GM21825 (cell line): ENCODE data around the gene CCDC172.

Experiments
- ATAC-seq: cut with Tn5 transposase; IDR thresholded peaks from one replicate; pipeline ENCODE4 v1.9.1; 2021; ENCODE audit warnings: mild to moderate bottlenecking, moderate library complexity; ENCODE audit not compliant: unreplicated experiment

Gene CCDC172

DNA sequence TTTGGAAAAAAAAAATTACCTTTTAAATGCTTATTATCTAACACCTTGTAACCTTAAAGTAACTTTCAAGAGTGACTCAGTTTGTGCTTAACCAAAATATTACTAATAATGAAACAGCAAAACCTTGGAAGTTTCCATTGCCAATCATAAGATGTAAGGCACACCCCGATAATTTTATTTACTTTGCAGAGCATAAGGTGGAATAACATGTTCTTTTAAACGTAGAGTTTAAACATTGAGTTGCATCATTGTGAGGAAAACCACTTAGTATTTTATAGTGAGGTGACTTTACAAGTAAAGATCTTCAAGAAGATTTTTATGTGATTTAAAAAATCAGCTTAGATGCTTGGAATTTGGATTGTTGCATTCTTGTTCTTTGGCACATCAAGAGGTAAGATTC lies 103.4 kb downstream of the CCDC172 start, which contains the start of gene PNLIPRP3:
Gene PNLIPRP3, plus strand, starts transcription at position 177 of the 400 bp plus-strand sequence. Its CDS starts 166 bp downstream, at position 343.
- ATAC-seq = no peak

DNA sequence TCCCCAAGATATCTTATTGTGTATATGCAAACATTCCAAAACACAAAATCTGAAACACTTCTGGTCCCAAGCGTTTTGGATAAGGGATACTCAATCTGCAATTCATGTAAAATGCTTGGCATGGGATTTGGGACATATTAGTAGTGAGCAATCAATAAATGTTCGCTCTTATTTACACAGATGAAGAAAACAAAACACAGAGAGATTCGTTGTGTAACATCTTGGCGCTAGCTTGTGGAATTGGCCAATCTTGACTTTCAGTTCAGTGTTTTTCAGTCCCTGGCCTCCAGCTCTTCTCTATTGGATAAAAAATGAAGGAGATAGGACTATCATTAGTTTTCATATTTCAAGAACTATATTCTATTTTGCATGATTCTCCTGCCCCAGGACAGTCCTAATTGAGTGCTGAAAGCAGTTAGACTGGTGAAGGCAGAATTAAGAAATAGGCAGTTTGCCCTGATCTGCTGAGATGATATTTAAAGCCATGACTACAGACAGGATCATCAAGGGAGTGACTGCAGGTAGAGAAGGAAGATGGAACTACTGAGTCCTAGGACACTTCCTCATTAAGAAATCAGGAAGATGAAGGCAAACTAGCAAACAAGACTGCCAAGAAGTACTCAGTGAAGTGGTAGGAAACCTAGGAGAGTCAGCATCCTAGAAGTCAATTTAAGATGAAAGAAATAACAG lies 105.2 kb downstream of the CCDC172 start:
- ATAC-seq = no peak
